ENCODE results near the gene ZMIZ1.
A peak's percentile ranks its signal among the peaks of the same experiment; 100 is the strongest.
"Not testable (repeated sequence)": the region's sequence is repeated elsewhere in the genome, so short reads cannot be mapped to it uniquely, and the experiment has no call there.

The ZMIZ1 gene

DNA sequence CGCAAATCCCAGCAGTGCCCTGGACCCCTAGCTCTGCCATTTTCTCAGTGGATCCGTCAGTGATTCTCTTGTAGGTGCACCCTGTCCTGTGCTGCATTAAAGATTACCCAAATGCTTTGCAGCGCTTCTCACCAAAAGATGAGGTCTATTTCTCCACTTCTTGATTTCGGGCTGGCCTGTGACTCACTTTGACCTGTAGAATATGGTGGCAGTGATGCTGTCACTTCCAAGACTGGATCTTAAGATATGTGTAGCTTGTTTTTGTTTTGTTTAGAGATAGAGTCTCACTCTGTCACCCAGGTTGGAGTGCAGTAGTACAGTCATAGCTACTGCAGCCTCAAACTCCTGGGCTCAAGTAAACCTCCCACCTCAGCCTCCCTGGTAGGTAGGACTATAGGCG lies 37.0 kb upstream of the ZMIZ1 start:
- DNase-seq = no peak

DNA sequence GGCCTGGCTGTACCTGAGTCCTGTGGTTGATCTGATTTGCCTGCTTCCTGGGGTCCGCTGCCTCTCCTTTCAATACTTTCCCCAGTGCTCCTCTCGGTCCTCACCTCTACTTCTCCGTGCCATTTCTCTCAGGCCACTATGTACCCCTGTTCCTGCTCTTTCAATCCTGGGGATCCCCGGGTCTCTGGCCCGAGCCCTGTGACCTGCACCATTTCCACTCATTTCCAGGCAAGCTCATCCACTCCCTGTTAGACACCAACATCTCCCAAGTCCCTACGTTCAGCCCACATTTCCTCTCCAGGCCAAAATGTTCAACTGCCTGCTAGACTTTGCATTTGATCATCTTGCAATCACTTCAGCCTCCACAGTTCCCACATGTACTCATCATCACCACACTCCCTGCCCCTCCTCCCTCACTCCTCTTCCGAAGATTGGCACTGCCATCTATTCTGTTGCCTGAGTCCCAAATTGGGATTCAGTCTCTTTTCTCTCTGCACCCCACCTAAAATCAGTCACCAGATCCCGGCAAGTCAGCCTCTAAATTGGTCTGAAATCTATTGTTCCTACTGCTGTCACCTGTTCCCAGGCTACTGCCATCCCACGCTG lies 34.4 kb upstream of the ZMIZ1 start:
- no peak for DNase-seq

DNA sequence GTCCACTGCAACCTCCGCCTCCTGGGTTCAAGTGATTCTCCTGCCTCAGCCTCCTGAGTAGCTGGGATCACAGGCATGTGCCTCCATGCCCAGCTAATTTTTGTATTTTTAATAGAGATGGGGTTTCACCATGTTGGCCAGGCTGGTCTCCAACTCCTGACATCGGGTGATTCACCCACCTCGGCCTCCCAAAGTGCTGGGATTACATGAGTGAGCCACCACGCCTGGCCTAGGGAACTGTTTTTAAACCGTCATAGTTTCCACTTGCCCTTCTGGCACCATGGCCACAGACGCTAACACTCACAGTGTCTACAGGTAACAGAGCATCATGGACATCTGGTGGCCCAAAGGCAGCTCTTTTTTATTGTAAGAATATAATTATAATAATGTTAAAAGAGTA lies 32.4 kb upstream of the ZMIZ1 start:
- DNase-seq = not testable (repeated sequence)

DNA sequence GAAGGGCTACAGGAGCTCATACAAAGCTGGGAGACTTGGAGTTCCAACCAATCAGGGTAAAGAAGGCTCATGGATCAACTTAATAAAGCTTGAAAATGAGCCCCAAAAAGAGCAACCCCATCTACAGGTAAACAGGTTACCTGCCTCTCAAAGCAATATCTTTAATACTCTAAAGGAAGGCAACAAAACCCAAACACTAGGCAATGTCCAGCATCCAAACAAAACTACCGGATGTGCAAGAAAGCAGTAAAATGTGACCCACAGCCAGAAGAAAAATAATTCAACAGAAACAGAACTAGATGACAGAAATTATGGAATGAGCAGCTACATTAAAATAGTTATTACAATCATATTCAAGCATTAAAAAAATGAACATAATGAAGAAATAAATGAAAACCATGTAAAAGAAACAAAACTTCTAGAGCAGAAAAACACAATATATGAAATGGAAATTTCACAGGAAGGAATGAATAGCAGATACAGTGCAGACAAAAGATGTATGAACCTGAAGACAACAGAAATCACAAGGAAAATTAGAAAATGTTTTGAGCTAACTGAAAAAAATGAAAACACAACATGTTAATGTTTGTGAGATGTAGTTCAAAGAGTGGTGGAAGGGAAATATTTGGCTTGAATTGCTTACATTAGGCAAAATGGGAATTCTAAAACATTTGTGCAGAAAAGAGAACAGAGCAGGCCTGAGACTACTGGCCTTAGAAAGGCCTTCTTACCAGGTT lies 30.5 kb upstream of the ZMIZ1 start:
- no peak for DNase-seq

DNA sequence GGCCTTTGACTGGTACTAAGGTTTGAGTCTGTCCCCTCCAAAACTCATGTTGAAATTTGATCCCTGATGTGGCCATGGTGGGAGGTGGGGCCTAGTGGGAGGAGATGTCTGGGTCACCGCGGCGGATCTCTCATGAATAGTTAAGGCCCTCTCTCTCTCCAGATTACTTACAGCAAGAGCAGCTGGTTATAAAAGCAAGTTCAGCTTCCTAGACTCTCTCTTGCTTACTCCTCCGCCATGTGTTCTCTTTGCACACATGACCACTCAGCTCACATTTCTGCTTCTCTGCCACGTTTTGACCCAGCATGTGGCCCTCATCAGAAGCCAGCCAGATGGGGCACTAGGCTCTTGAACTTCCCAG lies 29.9 kb upstream of the ZMIZ1 start:
- peak; percentile 37 for DNase-seq

DNA sequence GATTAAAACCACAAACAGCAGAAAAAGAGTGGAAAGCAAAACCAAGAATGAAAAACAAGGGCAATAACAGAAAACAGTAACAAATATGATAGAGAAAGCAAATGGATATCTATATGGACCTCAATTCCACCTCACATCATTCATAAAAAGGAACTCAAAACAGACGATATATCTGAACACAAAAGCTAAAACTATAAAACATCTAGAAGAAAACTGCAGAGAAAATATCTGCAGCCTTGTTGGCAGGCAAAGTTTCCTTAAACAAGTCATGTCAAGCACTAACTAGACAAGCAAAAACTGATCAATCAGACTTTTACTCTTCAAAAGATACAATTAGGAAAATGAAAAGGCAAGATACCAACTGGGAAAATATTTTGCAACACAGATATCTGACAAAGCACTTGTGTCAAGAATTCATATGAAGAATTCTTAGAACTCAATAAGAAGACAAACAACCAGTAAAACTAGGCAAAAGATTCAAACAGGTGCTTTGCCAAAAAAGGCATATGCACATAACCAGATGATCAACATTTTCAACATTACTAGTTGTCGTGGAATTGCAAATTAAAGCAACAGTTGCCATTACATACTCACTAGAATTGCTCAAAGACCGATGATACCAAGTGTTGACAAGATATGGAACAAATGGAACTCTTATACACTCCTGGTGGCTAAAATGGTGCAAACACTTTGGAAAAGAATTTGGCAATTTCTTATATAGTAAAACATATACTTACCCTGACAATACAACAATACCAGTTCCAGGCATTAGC lies 25.9 kb upstream of the ZMIZ1 start:
- DNase-seq = no peak

DNA sequence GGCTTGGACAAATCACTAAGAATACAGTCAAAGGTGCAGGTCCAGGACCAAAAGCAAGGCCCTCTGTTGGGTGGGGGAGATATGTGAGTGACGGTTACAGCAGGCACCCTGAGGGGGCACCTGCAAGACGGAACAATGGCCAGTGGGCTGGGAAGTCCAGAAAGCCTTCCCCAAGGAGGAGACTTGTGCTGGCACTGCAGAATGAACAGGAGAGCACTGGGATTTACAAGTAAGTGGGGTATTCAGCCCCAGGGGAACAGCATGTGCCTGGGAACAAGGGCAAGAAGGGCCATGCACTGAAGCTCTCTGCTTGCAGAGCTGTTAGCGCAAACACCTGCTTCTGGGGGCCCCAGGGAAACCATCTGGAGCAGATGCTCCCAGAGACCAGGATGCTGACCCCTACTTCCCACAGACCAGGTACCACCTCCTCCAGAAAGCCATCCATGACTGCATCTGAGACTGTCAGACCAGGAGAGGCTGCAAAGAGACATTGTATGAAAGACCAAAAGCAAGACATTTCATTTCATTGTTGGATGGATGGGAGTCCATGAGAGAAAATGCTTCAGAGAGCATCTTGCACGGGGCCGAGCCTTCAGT lies 24.6 kb upstream of the ZMIZ1 start:
- DNase-seq = no peak

DNA sequence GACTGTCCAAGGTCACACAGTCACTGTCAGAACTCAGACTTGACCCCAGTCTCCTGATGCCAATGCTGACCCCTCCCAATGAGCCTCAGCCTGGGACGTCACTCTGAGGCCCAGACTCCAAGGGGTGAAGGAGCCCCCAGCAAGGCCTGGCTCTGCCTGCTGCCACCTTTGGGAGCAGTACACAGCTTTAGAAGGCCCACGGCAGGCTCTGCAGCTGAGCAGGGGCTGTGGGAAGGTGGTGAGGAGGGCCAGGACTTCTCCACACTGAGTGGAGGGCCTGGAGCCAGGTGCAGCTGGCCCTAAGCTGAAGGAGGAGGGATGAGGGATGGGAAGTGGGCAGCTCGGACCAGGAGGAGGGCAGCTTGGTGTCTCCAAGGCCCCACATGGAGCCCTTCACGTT lies 23.9 kb upstream of the ZMIZ1 start:
- DNase-seq = no peak

DNA sequence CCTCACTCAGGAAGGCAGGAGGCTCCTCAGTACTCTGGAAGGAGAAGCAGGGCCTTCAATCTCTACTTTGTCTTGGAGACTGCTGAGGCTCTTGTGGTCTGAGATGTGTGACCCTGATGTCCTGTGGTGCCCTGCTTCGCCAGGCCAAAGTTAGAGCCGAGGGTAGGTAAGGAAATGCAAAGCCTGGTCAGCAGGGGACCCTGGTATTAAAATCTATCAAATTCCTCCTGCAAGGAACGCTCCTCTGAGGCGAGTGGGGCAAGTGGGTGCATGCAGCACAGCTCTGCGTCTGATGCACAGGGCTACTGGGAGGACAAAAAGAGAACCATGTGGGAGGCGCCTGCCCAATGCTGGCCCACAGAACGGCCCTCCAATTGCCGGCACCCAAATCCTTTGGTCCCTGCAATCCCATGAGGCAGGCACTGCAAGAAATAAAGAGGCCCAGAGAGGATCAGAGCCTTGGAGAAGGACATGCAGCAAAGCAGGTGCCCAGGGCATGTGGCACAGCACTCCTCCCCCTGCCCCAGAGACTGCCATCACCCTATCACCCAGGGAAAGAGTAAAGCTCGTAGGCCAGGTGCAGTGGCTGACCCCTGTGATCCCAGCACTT lies 23.1 kb upstream of the ZMIZ1 start:
- DNase-seq = no peak

DNA sequence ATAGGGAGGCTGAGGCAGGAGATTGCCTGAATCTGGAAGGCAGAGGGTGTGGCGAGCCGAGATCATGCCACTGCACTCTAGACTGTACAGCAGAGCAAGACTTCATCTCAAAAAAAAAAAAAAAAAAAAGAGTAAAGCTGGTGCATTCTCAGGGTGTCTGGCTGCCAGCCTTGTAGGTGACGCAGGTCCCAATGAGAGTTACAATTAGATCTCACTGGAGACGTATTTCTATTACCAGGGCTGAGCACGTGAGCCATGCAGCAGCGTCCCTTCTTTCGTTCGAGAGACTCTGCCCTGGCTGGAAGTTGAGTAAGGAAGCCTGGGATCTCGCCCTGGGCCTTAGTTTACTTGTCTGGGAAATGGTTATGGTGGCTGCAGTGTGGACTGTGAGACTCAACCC lies 22.4 kb upstream of the ZMIZ1 start:
- no peak for DNase-seq

DNA sequence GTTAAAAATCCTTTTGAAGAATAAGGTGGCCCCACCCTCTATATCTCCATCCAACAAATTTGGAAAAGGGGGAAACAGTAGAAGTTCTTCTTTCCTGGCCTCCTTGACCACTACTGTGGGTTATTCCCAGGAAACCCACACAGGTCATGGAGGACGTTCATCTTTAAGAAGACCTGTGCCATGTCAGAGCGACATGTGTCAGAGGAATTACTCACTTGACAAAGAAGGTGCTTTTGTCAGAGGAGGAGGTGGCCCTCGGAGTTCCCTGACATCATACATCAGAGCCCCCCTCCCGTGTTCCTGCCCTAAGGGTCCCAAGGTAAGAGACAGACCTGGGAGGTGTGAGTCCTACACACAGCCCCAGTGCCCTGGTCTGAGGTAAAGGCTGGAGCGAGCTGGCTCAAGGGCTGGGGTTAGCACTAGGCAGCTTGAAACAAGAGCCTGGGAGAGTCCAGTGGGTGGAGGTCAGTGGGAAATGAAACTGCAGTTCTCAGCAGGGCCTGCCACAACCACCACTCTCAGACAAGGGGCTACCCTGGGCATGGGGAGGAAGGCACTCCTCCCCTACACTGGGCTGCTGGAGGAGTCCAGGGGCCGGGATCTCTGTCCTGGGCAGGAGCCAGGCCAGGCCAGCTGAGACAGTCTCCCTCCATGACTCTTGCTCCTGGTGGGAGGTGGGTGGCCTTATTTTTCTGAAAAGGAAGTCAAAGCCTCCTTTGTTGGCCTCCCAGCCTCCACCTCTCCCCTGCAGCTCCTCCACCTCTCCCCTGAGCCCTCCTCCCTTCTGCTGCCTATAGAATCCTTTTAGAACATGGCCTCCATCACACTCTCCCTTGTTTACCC lies 21.8 kb upstream of the ZMIZ1 start:
- DNase-seq = no peak

DNA sequence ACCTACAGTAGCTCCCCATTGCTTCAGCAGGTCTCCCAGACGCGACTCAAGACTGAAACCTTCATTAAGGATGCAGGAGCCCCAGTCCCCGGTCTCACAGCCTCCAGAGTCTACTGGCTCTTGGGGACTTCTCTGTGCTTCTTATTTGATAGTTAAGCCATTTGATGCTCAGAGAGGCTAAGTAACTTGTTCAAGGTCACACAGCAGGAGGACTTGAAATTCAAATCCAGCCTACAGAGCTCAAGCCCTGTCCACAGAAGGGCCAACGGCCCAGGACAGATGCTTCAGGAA lies 21.2 kb upstream of the ZMIZ1 start:
- DNase-seq = no peak

DNA sequence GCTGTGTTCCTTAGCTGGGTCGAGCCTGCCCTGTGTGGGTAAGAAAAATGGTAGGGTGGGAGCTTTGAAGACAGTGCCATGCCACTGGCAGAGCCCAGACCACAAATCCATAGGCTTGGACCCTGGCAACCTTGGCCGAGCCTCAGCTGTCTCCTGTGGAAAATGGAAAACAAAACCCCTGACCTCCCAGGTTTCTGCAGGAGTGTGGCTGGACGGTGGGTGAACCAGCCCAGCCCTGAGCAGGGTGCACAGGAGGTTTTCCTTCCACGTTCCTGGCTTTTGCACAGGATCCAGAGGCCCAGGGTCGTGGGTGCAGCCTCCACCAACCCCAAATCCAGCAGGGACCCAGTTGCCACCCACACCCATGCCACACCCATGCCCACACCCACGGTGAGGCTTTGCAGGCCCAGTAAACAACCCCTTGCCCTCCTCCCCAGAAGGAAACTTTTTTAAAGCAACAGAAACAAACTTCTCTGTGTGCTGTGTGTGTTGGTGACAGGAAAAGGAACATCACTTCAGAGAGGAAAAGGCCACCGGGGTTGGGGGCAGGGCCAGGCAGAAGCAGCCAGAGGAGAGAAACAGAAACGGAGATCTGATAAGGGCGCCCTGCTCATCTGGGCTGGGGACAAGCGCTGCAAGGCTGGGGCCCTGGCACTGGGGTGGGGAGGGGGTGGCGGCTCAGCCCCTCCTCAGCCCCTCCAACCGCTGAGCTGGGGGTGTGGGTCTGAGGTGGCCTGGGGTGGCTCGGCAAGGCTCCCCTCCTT lies 20.7 kb upstream of the ZMIZ1 start:
- DNase-seq = no peak

DNA sequence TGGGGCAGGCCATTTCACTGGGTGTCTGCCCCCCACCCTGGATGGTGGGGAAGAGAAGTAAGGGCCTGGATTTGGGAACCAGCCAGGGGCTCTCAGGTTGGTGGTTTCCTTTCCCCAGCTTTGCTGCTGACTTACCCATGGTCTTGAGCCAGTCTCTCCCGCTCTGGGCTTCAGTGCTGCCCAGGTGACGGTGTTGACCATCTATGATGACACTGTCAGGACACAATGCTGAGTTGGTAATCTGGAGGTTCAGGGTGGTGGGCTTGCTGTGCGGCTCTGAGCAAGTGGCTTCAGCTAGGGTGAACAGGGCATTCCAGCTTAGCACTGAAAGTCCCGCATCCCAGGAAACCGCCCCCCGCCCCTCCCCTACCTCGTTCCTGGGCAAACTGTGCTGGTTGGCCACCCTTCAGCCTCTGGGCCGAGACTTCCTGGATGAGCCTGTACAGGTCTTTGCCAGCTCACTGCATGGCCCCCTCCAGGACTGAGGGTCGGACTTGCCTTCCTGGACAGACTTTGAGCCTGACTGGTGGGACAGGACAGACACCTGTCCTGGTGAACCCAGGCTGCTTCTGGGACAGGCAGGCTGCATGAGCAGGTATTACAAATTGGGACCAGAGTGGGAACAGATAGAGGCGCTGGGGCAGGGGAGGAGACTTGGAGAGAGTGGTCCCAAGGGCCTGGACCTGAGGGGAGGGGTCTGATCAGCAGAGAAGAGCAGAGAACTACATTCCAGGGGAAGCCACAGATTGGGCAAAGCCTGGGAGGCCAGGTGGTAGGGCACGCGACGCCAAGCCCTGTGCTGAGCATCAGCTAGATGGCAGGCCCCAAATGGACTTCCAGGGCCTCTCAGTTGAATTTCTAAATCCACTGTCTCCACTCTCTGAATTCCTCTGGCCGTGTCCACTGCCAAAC lies 19.9 kb upstream of the ZMIZ1 start:
- no peak for DNase-seq

DNA sequence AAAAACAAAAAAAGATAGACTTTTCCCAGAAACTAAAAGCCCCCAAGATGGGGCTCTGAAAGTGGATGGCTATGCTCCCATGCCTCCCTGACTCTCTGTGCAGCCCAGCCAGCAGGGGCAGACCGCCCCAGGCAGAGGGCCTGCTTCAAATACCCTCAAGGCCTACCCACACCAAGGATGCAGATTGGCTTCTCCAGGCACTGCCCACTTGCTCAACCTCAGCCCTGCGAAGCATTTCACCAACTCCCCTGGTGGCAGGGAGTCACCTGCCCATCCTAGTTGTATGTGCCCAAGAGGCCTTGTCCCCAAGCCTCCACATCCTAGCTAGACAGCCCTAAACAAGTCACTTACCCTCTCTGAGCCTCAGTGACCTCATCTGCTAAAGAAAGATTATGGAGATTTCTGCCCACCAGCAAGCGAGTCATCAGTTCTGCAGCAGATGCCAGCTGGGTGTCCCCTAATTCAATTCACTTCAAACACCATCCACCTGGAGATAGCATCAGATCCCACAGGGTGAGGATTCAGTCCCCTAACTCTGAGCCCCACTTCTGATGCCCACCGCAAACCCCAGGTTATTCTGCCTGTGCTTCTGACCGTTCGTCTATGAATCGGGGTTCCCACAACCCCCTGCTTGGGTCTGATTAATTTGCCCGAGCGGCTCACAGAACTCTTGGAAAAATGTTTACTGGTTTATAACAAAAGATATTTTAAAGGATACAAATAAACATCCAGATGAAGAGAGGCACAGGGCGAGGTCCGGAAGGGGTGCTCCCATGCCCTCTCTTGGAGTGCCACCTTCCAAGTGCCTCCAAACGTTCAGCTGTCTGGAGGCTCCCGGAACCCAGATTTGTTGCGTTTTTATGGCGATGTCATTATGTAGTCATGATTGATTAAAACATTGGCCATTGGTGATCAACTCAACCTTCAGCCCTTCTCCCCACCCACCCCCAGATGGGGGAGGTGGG lies 18.6 kb upstream of the ZMIZ1 start:
- no peak for DNase-seq

DNA sequence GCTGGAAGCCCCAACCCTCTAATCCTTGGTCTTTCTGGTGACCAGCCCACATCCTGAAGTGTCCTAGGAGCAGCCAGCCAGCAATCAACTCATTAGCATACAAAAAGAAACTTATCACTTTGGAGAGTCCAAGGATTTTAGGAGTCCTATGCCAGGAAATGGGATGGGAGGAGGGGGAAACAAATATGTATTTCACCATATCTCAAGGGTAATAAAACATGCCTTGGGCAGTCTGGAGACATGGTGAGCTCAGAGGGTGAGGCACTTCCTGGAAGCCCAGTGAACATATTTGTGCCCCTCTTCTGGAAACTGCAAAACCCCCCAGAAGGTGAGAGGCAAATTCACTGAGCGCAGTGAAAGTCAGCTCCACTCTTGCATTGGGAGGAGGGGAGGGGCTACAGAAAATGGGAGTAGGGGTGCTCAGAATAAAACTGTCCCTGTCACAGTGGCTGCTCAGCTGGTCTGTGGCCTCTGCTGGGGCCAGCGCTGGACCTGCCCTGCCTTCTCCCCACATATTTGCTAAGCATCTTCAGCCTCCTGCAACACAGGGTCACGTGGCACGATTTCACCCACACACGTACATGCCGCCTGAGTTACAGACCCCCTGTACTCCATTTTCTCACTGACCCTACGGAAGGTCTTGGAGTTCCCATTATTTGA lies 17.7 kb upstream of the ZMIZ1 start:
- DNase-seq = peak; percentile 31

DNA sequence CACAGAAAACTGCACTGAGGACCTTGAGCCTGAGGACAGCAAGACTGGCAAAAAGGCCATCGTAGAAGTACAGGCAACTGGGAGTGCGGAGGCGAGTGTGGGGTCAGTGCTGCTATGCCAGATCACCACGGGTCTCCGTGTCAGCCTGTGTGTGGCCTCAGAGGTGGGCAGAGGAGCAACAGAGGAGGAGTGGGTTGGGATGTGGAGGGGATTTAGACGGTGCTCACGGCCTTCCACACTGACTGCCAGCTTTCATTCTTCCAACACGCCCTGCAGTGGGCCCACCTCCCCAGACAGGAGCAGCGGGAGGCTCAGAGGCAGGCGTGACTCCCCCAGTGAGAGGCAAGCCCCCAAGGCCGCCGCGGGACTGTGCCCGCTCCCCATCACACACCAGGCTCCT lies 17.0 kb upstream of the ZMIZ1 start:
- no peak for DNase-seq

DNA sequence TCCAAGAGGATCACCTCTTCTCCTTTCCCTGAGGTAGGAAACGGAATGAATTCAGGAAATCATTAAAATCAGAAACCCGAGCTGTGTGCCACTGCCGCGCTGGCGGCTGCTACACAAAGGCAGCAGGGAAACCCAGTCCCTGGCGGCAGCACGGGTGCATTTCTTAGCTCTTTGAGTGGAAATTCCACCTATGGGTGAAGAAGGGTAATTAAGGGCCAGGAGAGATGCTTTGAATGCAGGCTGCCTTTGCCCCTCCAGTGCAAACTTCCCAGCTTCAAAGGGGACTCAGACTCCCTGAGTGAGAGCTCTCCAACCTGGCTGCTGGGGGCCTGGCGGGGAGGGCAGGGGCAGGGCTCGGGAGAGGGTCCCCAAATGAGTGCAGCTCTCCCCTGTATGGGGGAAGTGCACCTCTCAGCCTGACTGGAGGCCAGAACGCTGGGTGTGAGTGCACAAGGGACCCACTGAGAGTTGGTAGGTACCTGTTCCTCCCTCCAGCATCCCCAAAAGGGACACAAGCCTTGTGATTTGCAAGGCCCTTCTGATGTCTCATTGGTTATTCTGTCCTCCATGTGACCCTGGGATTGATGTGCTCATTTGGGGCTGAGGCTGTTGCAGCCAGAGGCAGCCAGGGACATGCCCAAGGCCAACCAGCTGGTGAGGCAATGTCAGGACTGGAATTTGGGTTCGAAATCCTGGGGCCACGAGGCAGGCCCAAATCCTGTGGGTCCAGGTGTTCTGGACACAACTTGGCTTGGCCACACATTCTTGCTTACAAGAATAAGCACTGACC lies 16.3 kb upstream of the ZMIZ1 start:
- DNase-seq = peak; percentile 13
